GM13977 (cell line): Measurements from ENCODE around the gene RAB9A.
"Not testable (repeated sequence)": the region's sequence is repeated elsewhere in the genome, so short reads cannot be mapped to it uniquely, and the experiment has no call there.

Experiments used
- DNase-seq: peaks from one replicate; pipeline ENCODE4 v3.0.0; 2012; ENCODE audit warnings: low spot score
- CTCF ChIP-seq: IDR thresholded peaks from 2 replicates; pipeline ENCODE4 v1.5.1; 2012; ENCODE audit warnings: mild to moderate bottlenecking, control low read depth; ENCODE audit not compliant: insufficient read depth; ENCODE audit errors: extremely low read depth, missing control alignments
- in situ Hi-C: fragments of 300-500 bp; cut with MboI; formaldehyde crosslinking; loops from one replicate; pipeline ENCODE4 v1.12.0; 2022; ENCODE audit warnings: low sequenced_read_pairs, low pct_unique_long_range_greater_than_20kb, mixed read lengths, inconsistent platforms; ENCODE audit not compliant: unreplicated experiment

RAB9A gene

GRCh38 chrX:13667919-13668318 lies 21.0 kb upstream of the RAB9A start:
- in situ Hi-C loops, result loop anchor here (10.0 kb wide), 1 partner anchor 77 kb away; no protein-coding TSS in a partner anchor
- TF ChIP-seq CTCF, result no peak
- no peak for DNase-seq

- TF ChIP-seq CTCF, result no peak
- in situ Hi-C loops, result loop anchor here (10.0 kb wide), 1 partner anchor 76 kb away; no protein-coding TSS in a partner anchor
- peak; percentile 42 for DNase-seq
These were observed 19.6 kb upstream of the RAB9A start for GRCh38 chrX:13669246-13669737.

GRCh38 chrX:13669755-13670154 lies 19.2 kb upstream of the RAB9A start:
- DNase-seq, result not testable (repeated sequence)
- in situ Hi-C loops, result loop anchor here (10.0 kb wide), 1 partner anchor 75 kb away; no protein-coding TSS in a partner anchor

GRCh38 chrX:13670197-13670596 lies 18.7 kb upstream of the RAB9A start:
- in situ Hi-C loops, result no loop called here

GRCh38 chrX:13673016-13673415 lies 15.9 kb upstream of the RAB9A start:
- no peak for TF ChIP-seq CTCF
- DNase-seq, result no peak
- in situ Hi-C loops, result no loop called here

More at GRCh38 chrX:13670197-13670596, 18.7 kb upstream of the RAB9A start:
- DNase-seq, result no peak
- TF ChIP-seq CTCF, result no peak

- no peak for TF ChIP-seq CTCF
- in situ Hi-C loops, result loop anchor here (25.0 kb wide), 2 partner anchors 90 to 690 kb away; partner anchors contain the start of gene TMSB4X
- DNase-seq, result no peak
These were observed 12.0 kb upstream of the RAB9A start for GRCh38 chrX:13676885-13677284.

- not testable (repeated sequence) for DNase-seq
- in situ Hi-C loops, result loop anchor here (25.0 kb wide), 2 partner anchors 92 to 692 kb away; partner anchors contain the start of gene TMSB4X
These were observed 9.2 kb upstream of the RAB9A start for GRCh38 chrX:13679700-13680099.

GRCh38 chrX:13681595-13681994 lies 7.3 kb upstream of the RAB9A start:
- DNase-seq, result no peak
- TF ChIP-seq CTCF, result no peak
- in situ Hi-C loops, result loop anchor here (25.0 kb wide), 2 partner anchors 94 to 694 kb away; partner anchors contain the start of gene TMSB4X
